Measurements from ENCODE around the gene SCGB1C2.
A peak's percentile ranks its signal among the peaks of the same experiment; 100 is the strongest.
"Not testable (repeated sequence)": the region's sequence is repeated elsewhere in the genome, so short reads cannot be mapped to it uniquely, and the experiment has no call there.

SCGB1C2 gene

GRCh38 chr17:137166-137807 lies at the start of gene SCGB1C2:
Gene SCGB1C2, plus strand, starts transcription at chr17:137569. Its CDS starts 22 bp downstream, at chr17:137591.
- DNase-seq (ENCODE audit: extremely low spot score, insufficient read length, low read depth); FAIRE-seq: not testable (repeated sequence)

DNA sequence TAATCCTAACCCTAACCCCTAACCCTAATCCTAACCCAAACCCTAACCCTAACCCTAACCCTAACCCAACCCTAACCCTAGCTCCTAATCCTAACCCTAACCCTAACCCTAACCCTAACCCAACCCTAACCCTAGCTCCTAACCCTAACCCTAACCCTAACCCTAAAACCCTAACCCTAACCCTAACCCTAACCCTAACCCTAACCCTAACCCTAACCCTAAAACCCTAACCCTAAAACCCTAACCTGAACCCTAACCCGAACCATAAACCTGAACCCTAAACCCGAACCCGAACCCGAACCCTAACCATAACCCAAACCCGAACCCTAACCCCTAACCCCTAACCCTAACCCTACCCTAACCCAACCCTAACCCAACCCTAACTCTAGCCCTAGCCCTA lies 24.3 kb upstream of the SCGB1C2 start:
- DNase-seq (ENCODE audit: extremely low spot score, insufficient read length, low read depth); FAIRE-seq: not testable (repeated sequence)

DNA sequence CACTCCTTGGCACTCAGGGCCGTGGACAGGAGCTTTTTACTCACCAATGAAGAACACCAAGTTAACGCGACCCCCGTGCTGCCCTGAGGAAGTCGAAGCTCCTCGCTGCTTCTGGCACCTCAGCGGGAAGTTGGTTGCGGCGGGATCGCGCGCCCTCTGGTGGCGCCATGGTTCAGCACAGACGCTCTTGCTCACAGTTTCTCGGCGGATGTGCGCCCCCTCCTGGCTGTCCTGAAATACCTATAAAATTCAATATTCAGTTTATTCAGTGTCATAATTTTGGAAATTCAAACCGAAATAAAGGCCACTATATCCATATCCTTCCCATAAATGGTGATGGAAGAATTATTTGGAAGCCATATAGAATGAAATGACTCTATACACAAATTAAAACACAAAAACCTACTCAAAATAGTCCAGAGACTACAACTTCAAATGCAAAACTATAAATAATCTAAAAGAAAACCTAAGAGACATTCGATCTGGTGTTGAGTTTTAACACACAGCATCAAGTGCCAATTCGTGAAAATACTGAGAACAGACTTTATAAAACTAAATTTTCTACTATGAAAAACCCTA lies 18.9 kb upstream of the SCGB1C2 start:
- FAIRE-seq; DNase-seq (ENCODE audit: extremely low spot score, insufficient read length, low read depth): not testable (repeated sequence)

- not testable (repeated sequence) for FAIRE-seq
These were observed 3.4 kb upstream of the SCGB1C2 start for GRCh38 chr17:133932-134331.

GRCh38 chr17:134332-134785 lies 3.0 kb upstream of the SCGB1C2 start:
- not testable (repeated sequence) for FAIRE-seq; DNase-seq (ENCODE audit: extremely low spot score, insufficient read length, low read depth)

More at GRCh38 chr17:133932-134331, 3.4 kb upstream of the SCGB1C2 start:
- DNase-seq (ENCODE audit: extremely low spot score, insufficient read length, low read depth): not testable (repeated sequence)

- not testable (repeated sequence) for FAIRE-seq; DNase-seq (ENCODE audit: extremely low spot score, insufficient read length, low read depth)
These were observed 2.3 kb upstream of the SCGB1C2 start for GRCh38 chr17:135022-135421.

- not testable (repeated sequence) for FAIRE-seq; DNase-seq (ENCODE audit: extremely low spot score, insufficient read length, low read depth)
These were observed 1.5 kb upstream of the SCGB1C2 start for GRCh38 chr17:135895-136294.

DNA sequence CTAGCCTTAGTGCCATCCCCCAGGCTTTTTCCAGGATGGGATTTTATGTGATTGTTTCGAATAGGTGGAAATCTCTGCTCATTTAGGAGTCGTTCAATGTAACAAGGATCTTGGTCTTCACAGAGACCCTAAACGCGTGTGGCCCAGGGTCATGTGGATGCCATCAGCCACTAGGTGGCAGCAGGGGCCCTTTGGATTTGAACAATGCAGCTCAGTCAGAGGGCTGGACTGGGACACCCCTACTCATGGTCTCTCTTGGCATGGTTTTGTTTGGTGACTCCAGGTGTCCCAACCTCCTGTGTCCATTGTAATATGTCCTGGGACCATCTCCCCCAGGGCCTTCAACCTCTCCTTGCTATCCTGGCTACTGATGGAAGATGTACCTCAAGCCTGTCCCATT lies 838 bp upstream of the SCGB1C2 start:
- FAIRE-seq; DNase-seq (ENCODE audit: extremely low spot score, insufficient read length, low read depth): not testable (repeated sequence)

GRCh38 chr17:139401-140205 lies 2.2 kb downstream of the SCGB1C2 start:
- FAIRE-seq; DNase-seq (ENCODE audit: extremely low spot score, insufficient read length, low read depth): not testable (repeated sequence)

DNA sequence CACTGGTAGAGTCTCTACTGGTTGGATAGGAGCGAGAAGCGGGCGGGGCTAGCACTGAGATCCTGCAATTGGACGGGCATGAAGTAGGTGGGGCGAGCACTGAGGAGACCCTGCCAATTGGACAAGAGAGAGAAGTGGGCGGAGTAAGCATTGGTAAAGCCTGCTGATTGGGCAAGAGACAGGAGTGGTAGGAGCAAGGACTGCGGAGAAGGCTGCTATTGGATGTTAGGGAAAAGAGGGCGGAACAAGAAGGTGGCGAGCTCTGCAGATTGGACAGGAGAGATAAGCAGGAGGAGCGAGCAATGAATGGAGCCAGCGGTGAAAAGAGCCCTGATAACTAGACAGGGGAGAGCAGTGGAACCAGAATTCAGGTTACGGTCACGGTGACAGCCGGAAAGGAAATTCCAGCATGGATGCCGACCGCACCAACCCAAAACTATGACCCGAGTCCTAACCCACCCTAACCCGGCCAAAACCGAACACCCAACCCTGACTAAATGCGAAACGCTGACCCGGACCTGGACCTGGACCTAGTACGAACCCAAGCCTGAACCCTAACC lies 4.8 kb downstream of the SCGB1C2 start:
- FAIRE-seq: no peak

GRCh38 chr17:142876-143784 lies 5.8 kb downstream of the SCGB1C2 start:
- DNase-seq (ENCODE audit: extremely low spot score, insufficient read length, low read depth) (no peak), FAIRE-seq (no peak)

More for the DNA sequence above, 4.8 kb downstream of the SCGB1C2 start:
- DNase-seq (ENCODE audit: extremely low spot score, insufficient read length, low read depth): no peak

GRCh38 chr17:143785-144281 lies 6.5 kb downstream of the SCGB1C2 start:
- DNase-seq (ENCODE audit: extremely low spot score, insufficient read length, low read depth) (peak; percentile 86), FAIRE-seq (no peak)

GRCh38 chr17:144936-145670 lies 7.7 kb downstream of the SCGB1C2 start:
- DNase-seq (ENCODE audit: extremely low spot score, insufficient read length, low read depth): no peak
- FAIRE-seq: no peak

- no peak for DNase-seq (ENCODE audit: extremely low spot score, insufficient read length, low read depth)
- no peak for FAIRE-seq
These were observed 8.5 kb downstream of the SCGB1C2 start for GRCh38 chr17:145671-146541.

DNA sequence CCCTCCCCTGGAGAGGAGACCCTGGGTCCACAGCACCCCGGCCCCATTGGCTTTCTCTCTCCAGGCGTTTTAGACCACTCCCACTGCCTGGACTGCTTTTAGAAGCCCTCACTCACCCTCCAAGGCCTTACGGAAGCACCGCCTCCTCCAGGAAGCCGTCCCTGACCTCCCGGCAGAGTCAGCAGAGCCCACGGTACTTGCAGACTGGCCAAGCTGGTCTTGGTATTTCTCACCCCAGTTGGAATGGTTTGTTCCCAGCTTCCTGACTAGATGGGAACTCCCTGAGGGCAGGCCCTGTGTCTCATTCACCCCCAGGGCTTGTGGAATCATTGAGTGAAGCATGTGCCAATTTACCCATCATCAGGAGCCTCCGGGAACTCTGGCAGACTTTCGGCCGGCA lies 9.2 kb downstream of the SCGB1C2 start:
- no peak for FAIRE-seq
- DNase-seq (ENCODE audit: extremely low spot score, insufficient read length, low read depth): no peak

GRCh38 chr17:146983-147761 lies 9.8 kb downstream of the SCGB1C2 start:
- FAIRE-seq (no peak), DNase-seq (ENCODE audit: extremely low spot score, insufficient read length, low read depth) (no peak)
